HepG2 (cell line): ENCODE data around the gene PLEKHB1. TPM values are rescaled to one million over a fixed set of nuclear protein-coding genes. Genes with fewer than 3 reads are reported as not detected.

Experiments
- CENPBD1 ChIP-seq: sonication (generic); formaldehyde crosslinking; IDR thresholded peaks from 2 replicates; pipeline ENCODE4 v1.8.0; 2022; ENCODE audit warnings: missing genetic modification reagents, low read depth, mild to moderate bottlenecking, borderline replicate concordance
- CTCF ChIP-seq: sonication (generic); formaldehyde crosslinking; IDR thresholded peaks from 2 replicates; pipeline ENCODE4 v1.5.0; 2020; ENCODE audit warnings: mild to moderate bottlenecking, missing genetic modification reagents, moderate library complexity
- E2F2 ChIP-seq: sonication (generic); formaldehyde crosslinking; IDR thresholded peaks from 2 replicates; pipeline ENCODE4 v1.4.0; 2020; ENCODE audit warnings: missing genetic modification reagents, borderline replicate concordance
- HNF1B ChIP-seq: sonication (generic); formaldehyde crosslinking; IDR thresholded peaks from 2 replicates; pipeline ENCODE4 v1.5.1; 2020; ENCODE audit warnings: mild to moderate bottlenecking, moderate library complexity, missing genetic modification reagents
- NCOA1 ChIP-seq: sonication (generic); formaldehyde crosslinking; IDR thresholded peaks from 2 replicates; pipeline ENCODE4 v1.9.0; 2021; ENCODE audit warnings: missing genetic modification reagents
- POLR2A ChIP-seq, 2 experiments: IDR thresholded peaks; 2 replicates each; pipeline ENCODE4 v1.6.1; 2011; ENCODE audit warnings: low read depth in 2 of 2, low read length in 2 of 2, mild to moderate bottlenecking in 1 of 2, moderate library complexity in 1 of 2; ENCODE audit not compliant: insufficient read depth in 1 of 2
- POLR2G ChIP-seq: fragments of 200-400 bp; formaldehyde crosslinking; IDR thresholded peaks from 2 replicates; pipeline ENCODE4 v1.6.1; 2018; ENCODE audit warnings: mild to moderate bottlenecking, low read depth, low read length, moderate library complexity
- RELA ChIP-seq: sonication (generic); formaldehyde crosslinking; IDR thresholded peaks from 2 replicates; pipeline ENCODE4 v1.4.0; 2020; ENCODE audit warnings: missing genetic modification reagents
- SETDB1 ChIP-seq: sonication (generic); formaldehyde crosslinking; IDR thresholded peaks from 2 replicates; pipeline ENCODE4 v1.5.1; 2020; ENCODE audit warnings: missing genetic modification reagents, mild to moderate bottlenecking, borderline replicate concordance
- SRSF4 ChIP-seq: fragments of 200-400 bp; formaldehyde crosslinking; IDR thresholded peaks from one replicate; pipeline ENCODE4 v1.6.1; 2018; ENCODE audit warnings: mild to moderate bottlenecking, low read depth, low read length, moderate library complexity; ENCODE audit not compliant: poor library complexity, severe bottlenecking
- SSRP1 ChIP-seq: IDR thresholded peaks from 2 replicates; pipeline ENCODE4 v1.6.1; 2016; ENCODE audit warnings: control low read depth
- TARDBP ChIP-seq: sonication (generic); formaldehyde crosslinking; IDR thresholded peaks from 2 replicates; pipeline ENCODE4 v1.8.0; 2022; ENCODE audit warnings: mild to moderate bottlenecking, missing genetic modification reagents
- ZMYM3 ChIP-seq: sonication (generic); formaldehyde crosslinking; IDR thresholded peaks from 2 replicates; pipeline ENCODE4 v1.5.1; 2020; ENCODE audit warnings: mild to moderate bottlenecking, missing genetic modification reagents
- ZNF441 ChIP-seq: sonication (generic); formaldehyde crosslinking; IDR thresholded peaks from 2 replicates; pipeline ENCODE4 v1.7.0; 2021; ENCODE audit warnings: missing genetic modification reagents, borderline replicate concordance
- ZNF609 ChIP-seq: sonication (generic); formaldehyde crosslinking; IDR thresholded peaks from 2 replicates; pipeline ENCODE4 v1.4.0; 2020; ENCODE audit warnings: mild to moderate bottlenecking, missing genetic modification reagents, borderline replicate concordance
- ZNF850 ChIP-seq: sonication (generic); formaldehyde crosslinking; conservative IDR thresholded peaks from 2 replicates; pipeline ENCODE4 v1.9.0; 2021; ENCODE audit warnings: mild to moderate bottlenecking, missing genetic modification reagents
- ZSCAN20 ChIP-seq: sonication (generic); formaldehyde crosslinking; IDR thresholded peaks from 2 replicates; pipeline ENCODE4 v1.4.0; 2020; ENCODE audit warnings: missing genetic modification reagents, mild to moderate bottlenecking, borderline replicate concordance
- ZSCAN22 ChIP-seq: sonication (generic); formaldehyde crosslinking; IDR thresholded peaks from 2 replicates; pipeline ENCODE4 v1.4.0; 2020; ENCODE audit warnings: mild to moderate bottlenecking, missing genetic modification reagents
- polyA plus RNA-seq, 8 experiments: library from polyadenylated mRNA; depleted of rRNA in 3 of 8; stranded (reverse) in 7 of 8; unstranded in 1 of 8; fragments of >200 nt; fragmentation: Illumina TruSeq in 4 of 8; extraction: Trizol in 4 of 8; gene quantifications; 2 replicates each; pipeline versions ENCODE4 v1.2.1 to v1.2.3, GENCODE V29; 2011 to 2016; ENCODE audit warnings: low read depth in 4 of 8, missing spikeins in 1 of 8, mixed read lengths in 1 of 8; ENCODE audit not compliant: insufficient read depth in 1 of 8
- total RNA-seq, 5 experiments: library from RNA; depleted of rRNA; stranded (reverse); fragments of >200 nt; fragmentation: Illumina TruSeq; extraction: Trizol; gene quantifications; 2 replicates each; pipeline ENCODE4 v1.2.3, GENCODE V29; 2016; ENCODE audit warnings: low read depth in 1 of 5

The PLEKHB1 gene
- total and polyA plus RNA-seq, 2 of the 13 experiments (the other 11 are each of a cell fraction or from before 2014, with no cell fraction given) = 68.0 to 99.3 TPM

- TF ChIP-seq NCOA1 (CRISPR knock-in tag) (0 out of 2 replicates have a peak, but pooled peaks have one; percentile 56), ZSCAN20 (CRISPR knock-in tag) (no peak), HNF1B (CRISPR knock-in tag) (peak; percentile 60), ZMYM3 (CRISPR knock-in tag) (peak; percentile 43; the same call in 1 of the 2 replicates), SETDB1 (CRISPR knock-in tag) (no peak), POLR2G (peak; percentile 86), E2F2 (CRISPR knock-in tag) (no peak), POLR2A (IDR thresholded peaks at IDR 0.05; ENCODE audit: insufficient read depth in 1 of 2, low read depth in 2 of 2, low read length in 2 of 2) (peak; percentile 50 to 68), ZSCAN22 (CRISPR knock-in tag) (no peak), ZNF609 (CRISPR knock-in tag) (peak; percentile 55; the same call in 1 of the 2 replicates), SRSF4 (no peak), CENPBD1 (no peak), TARDBP (CRISPR knock-in tag) (peak; percentile 68), SSRP1 (no peak), RELA (CRISPR knock-in tag) (no peak), ZNF850 (CRISPR knock-in tag) (no peak), ZNF441 (CRISPR knock-in tag) (peak; percentile 8; the same call in 1 of the 2 replicates), CTCF (peak; percentile 25; the same call in 1 of the 2 replicates)
These were observed 48.2 kb upstream of the PLEKHB1 start, which contains the start of gene FAM168A (continued) for GRCh38 chr11:73597956-73598718.
